ENCODE data around the gene ADARB1. TPM values are rescaled to one million over a fixed set of nuclear protein-coding genes. Genes with fewer than 3 reads are reported as not detected.

The ADARB1 gene
- total RNA-seq, 4 donors from 2014 or later: 18.2 to 57.6 (median 32.0) TPM

DNA sequence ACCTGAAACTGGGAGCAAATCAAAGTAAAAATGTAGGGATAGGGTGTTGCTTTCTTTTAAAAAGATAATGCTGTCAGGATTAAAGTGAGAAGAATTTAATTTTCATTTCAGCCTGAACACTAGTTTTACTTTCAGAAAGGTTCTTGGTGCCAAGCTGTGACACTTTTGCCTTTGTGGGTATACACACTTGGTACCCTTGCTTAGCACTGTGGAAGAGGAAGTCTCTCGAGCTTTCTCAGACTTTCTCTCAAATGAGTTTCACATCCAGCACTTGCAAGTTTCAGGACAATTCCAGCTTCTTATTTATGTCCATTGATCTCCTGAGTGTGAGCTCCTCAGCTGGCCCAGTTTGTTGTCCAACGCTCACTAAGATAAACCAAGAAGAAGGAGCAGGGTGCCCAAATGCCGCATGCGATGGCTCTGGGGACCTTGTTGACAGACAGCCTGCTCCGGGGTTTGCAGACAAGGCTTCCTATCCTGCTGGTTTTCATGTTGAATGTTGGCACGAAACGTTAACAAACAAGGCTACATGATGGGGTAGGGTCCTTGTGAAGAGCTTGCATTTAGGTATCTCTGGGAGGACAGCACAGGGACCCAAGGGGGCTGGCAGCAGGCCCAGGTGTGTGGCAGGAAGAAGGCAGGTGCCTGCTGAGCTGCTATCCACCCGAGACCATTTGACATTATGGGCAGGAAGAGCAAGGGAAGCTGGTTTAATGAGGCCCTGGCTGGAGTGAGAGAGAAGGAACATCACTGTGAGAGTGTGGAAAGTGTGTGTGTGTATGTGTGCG lies 133.7 kb downstream of the ADARB1 start:
- Histone ChIP-seq H3K36me3 (peaks cover 0 to 81% (median 2%) of the 10 kb centered on the region in 3 donors), H3K9me3 (no peaks in the 10 kb centered on the region), H3K4me1 (no peaks in the 10 kb centered on the region), H3K4me3 (no peak overlapping the region), H3K27me3 (no peaks in the 10 kb centered on the region), H3K27ac (no peak overlapping the region)
- 85 to 90% methylated on average over 9 of the region's 9 CpGs for WGBS, 2 donors
- no peak for DNase-seq (ENCODE audit: low spot score in 2 of 2)
- TF ChIP-seq, protein P1, sequence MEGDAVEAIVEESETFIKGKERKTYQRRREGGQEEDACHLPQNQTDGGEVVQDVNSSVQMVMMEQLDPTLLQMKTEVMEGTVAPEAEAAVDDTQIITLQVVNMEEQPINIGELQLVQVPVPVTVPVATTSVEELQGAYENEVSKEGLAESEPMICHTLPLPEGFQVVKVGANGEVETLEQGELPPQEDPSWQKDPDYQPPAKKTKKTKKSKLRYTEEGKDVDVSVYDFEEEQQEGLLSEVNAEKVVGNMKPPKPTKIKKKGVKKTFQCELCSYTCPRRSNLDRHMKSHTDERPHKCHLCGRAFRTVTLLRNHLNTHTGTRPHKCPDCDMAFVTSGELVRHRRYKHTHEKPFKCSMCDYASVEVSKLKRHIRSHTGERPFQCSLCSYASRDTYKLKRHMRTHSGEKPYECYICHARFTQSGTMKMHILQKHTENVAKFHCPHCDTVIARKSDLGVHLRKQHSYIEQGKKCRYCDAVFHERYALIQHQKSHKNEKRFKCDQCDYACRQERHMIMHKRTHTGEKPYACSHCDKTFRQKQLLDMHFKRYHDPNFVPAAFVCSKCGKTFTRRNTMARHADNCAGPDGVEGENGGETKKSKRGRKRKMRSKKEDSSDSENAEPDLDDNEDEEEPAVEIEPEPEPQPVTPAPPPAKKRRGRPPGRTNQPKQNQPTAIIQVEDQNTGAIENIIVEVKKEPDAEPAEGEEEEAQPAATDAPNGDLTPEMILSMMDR (IDR thresholded peaks at IDR 0.05): no peak
- no peak for TF ChIP-seq EP300 (IDR thresholded peaks at IDR 0.05)
- TF ChIP-seq POLR2A (IDR thresholded peaks at IDR 0.05): no peak

DNA sequence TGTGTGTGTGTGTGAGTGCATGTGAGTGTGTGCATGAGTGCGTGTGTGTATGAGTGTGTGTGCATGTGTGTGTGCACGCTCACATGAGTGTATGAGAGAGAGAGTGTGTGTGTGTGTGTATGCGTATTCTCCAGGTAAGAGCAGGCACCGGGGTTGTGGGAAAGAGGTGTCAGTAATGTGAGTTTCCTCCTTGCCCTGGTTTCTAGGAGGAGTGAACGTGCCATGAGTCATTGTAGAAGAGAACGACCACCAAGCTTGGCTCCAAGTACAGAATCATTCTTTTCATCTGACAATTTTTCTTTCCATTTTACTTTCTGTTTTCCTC lies 134.2 kb downstream of the ADARB1 start:
- no peaks in the 10 kb centered on the region for H3K4me1 ChIP-seq
- H3K9me3 ChIP-seq: no peaks in the 10 kb centered on the region
- TF ChIP-seq POLR2A (IDR thresholded peaks at IDR 0.05): no peak
- TF ChIP-seq, protein P1 (IDR thresholded peaks at IDR 0.05): no peak
- no peak for TF ChIP-seq EP300 (IDR thresholded peaks at IDR 0.05)
- H3K27ac ChIP-seq: no peak overlapping the region
- H3K36me3 ChIP-seq: peaks cover 0 to 79% (median 2%) of the 10 kb centered on the region in 3 donors
- H3K4me3 ChIP-seq: no peak overlapping the region
- no peaks in the 10 kb centered on the region for H3K27me3 ChIP-seq
- WGBS, 2 donors: 72 to 82% methylated on average over 6 of the region's 6 CpGs
- DNase-seq (ENCODE audit: low spot score in 2 of 2): no peak

DNA sequence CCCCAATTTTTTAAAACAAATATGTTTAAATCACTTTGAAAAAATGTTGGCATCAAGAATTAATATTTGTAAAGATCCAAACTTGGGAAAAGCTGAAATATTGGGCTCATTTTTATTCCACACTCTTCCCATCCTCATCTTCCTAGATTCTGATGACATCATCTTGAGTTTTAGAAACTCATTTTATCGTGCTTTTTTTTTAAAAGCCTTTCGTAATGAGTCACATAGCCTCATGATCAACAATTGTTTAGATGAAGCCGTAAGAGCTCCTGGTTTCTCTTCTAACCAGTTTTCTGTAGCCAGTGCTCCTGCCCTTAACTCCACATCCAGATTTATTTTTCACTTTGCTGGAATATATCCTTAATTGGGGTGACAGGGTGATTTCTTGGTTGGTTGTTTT lies 134.7 kb downstream of the ADARB1 start:
- Histone ChIP-seq H3K4me3 (no peak overlapping the region), H3K27ac (no peak overlapping the region), H3K4me1 (no peaks in the 10 kb centered on the region), H3K36me3 (peaks cover 0 to 79% (median 2%) of the 10 kb centered on the region in 3 donors), H3K9me3 (no peaks in the 10 kb centered on the region), H3K27me3 (no peaks in the 10 kb centered on the region)
- no peak for DNase-seq (ENCODE audit: low spot score in 2 of 2)
- 57% methylated on average over 3 of the region's 3 CpGs for WGBS, 2 donors
- TF ChIP-seq EP300 (IDR thresholded peaks at IDR 0.05): no peak
- TF ChIP-seq, protein P1 (IDR thresholded peaks at IDR 0.05): no peak
- no peak for TF ChIP-seq POLR2A (IDR thresholded peaks at IDR 0.05)

DNA sequence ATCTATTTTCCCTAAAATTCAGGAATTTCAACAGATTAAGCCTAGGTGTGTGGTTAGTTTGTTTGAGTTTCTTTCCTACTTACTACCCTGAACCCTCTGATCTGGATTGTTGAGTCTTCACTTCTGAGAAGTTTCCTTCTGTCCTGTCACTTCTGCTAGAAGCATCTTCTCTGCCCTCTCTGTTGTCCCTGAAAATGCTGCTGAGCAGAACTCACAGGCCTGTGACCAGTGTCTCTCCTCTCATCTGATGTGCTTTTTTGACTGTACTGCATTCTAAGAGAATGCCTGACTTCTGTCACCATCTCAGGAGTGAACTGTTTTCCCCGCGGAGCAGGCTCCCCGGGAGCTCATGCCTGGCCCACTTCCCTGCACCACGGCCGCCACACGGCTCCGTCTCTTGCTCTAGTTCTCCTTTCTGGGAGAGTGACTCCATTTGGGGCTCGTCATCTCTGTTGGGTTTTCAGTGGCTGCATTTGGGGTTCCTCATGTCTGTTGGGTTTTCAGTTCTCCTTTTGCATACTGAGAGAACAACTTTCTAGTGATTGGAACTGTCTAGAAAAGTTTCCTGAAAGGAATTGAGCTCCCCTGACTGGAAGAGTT lies 135.4 kb downstream of the ADARB1 start:
- Histone ChIP-seq H3K36me3 (peaks cover 0 to 77% (median 2%) of the 10 kb centered on the region in 3 donors), H3K27ac (no peak overlapping the region)
- 77 to 79% methylated on average over 8 of the region's 8 CpGs for WGBS, 2 donors

More for the DNA sequence above, 135.4 kb downstream of the ADARB1 start:
- Histone ChIP-seq H3K27me3 (no peaks in the 10 kb centered on the region), H3K4me3 (no peak overlapping the region), H3K9me3 (no peaks in the 10 kb centered on the region), H3K4me1 (no peaks in the 10 kb centered on the region)
- DNase-seq (ENCODE audit: low spot score in 2 of 2): no peak
- TF ChIP-seq, protein P1 (IDR thresholded peaks at IDR 0.05): no peak
- TF ChIP-seq POLR2A (IDR thresholded peaks at IDR 0.05) (no peak), EP300 (IDR thresholded peaks at IDR 0.05) (no peak)

Measured in tibial nerve (tissue), 4 donors.